NCI-H1417 (cell line): ENCODE measurements around the gene TPRX2.
"Not testable (repeated sequence)": the region's sequence is repeated elsewhere in the genome, so short reads cannot be mapped to it uniquely, and the experiment has no call there.

Source experiments
- DNase-seq, 3 experiments: peaks; one replicate each; lab custom pipeline; 2025; lab: John Stamatoyannopoulos, UW

Gene TPRX2, protein sequence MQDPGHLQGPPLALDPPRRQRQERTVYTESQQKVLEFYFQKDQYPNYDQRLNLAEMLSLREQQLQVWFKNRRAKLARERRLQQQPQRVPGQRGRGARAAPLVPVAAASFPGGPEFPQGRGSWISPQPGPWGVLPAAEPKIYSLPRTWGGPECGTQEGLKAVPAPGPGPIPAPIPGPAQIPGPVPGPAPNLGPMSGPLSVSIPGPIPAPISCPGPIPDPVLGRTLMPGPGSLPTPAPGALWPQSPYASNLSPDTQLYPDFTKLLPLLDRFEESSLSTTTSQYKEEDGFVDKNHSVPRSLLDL

DNA sequence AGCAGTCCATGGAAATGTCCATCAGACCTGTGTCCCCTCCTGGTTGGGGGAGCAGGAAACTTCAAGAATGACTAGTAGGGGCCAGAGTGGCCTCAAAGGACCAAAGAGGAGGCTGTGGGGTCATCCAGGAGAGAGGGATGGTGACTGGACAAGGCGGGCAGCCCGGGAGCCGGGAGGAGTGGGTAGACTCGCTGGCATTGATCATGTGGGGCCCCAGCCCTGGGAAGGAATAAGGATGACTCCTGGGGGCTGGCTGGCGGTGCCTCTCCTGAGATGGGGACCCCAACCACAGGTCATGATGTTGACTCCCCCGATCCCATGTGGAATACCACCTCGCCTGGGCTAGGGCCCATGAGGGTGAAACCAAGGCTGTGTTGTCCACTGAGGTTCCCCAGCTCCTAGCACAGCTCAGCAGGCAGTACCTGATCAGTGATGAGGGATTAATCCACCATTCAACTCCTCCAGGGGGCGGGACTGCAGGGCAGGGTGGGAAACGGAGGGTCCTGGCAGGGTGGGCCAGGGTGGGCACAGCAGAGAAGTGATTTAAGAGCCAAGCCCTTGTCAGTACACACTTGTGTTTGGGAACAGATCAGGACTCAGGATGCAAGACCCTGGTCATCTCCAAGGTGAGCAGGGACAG, at the start of gene TPRX2:
Gene TPRX2, plus strand, starts transcription at position 590 of the 640 bp plus-strand sequence. Its CDS starts 12 bp downstream, at position 602.
- not testable (repeated sequence) for DNase-seq

DNA sequence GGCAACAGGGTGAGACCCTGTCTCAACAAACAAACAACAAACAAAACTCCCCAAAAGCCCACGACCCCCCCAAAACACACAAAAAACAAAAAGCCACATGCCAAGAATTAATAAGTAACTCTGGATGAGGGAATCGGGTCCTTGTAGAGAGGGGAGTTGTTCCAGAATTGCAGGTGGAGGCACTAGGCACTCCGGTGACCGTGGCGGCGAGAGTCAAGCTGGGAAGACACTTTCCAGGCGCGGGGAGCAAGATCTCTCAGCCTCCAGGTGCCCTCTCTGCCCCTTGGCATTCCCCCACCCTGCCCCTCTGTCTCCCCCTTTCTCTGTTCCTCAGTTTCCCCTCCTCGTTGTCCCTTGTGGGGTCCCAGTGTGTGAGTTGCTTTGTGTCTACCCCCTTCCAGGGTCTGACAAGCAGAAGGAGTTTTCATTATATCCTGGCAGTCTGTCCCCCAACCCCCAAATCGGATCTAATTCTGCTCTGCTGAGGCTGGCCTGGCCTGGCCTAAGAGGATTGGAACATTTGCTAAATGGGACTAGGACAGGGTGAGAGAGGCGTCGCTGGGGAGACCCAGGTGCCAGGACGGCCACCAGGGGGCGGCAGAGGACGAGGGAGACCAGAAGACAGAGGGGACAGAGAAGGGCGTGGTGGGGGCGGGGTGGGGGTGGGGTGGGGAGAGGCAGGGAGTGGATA, 45.6 kb upstream of the TPRX2 start:
- DNase-seq: peak; percentile 5 to 49 (median 43)

DNA sequence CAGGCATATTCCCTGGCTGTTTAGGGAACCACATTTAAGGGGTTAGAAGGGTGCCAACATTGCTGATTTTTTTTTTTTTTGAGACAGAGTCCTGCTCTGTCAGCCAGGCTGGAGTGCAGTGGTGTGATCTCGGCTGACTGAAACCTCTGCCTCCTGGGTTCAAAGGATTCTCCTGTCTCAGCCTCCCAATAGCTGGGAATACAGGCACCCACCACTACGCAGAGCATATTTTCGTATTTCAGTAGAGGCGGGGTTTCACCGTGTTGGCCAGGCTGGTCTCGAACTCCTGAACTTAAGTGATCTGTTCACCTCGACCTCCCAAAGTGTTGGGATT, 45.1 kb upstream of the TPRX2 start:
- no peak for DNase-seq

DNA sequence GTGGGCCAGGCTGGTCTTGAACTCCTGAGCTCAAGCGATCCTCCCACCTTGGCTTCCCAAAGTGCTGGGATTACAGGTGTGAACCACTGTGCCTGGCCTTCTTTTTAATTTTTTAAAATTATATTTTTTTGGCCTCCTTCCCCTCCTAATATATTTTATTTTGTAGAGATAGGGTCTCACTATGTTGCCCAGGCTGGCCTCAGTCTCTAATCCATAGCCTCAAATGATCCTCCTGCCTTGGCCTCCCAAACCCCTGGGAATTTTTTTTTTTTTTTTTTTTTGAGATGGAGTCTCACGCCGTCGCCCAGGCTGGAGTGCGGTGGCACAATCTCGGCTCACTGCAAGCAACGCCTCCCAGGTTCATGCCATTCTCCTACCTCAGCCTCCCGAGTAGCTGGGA, 42.8 kb upstream of the TPRX2 start:
- DNase-seq: not testable (repeated sequence)

DNA sequence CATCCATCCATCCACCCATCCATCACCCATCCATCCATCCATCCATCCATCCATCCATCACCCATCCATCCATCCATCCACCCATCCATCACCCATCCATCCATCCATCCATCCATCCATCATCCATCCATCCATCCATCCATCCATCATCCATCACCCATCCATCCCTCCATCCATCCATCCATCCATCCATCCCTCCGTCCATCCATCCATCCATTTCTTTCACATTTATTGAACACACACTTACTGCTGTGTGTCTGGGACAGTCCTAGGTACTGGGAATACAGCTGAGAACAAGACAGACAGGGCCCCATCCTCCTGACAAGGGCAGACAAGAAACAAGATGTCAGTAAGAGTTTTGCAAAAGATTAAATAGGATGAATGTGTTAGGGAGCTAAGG, 40.8 kb upstream of the TPRX2 start:
- DNase-seq: not testable (repeated sequence)

DNA sequence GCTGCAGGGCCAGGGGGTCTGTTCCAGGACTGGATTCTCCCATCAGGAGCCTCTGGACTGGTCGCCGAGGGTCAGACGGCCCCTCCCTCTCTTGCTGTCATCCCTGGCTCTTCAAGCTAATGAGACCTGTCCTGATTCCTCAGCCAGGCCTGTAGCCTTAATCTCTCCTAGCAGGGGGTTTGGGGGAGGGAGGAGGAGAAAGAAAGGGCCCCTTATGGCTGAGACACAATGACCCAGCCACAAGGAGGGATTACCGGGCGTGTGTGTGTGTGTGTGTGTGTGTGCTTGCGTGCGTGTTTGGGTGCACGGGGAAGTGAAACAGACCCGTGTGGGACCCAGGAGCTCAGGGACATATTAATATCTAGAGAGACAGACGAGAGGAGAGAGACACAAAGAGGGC, 39.2 kb upstream of the TPRX2 start:
- no peak for DNase-seq

DNA sequence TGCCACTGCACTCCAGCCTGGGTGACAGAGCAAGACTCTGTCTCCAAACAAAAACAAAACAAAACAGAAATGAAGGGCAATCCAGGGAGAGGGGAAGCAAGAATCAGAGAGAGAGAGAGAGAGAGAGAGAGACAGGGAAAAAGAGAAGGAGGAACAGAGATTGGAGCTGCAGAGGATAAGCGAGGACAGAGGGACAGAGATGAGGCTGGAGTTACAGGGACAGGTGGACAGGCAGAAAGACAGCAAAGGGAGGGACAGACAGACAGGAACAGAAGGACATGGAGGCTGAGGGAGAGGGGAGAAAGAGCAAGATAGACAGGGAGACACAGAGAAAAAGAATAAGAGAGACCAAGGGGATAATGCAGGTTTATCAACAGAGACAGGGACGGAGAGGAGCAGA, 38.6 kb upstream of the TPRX2 start:
- no peak for DNase-seq

DNA sequence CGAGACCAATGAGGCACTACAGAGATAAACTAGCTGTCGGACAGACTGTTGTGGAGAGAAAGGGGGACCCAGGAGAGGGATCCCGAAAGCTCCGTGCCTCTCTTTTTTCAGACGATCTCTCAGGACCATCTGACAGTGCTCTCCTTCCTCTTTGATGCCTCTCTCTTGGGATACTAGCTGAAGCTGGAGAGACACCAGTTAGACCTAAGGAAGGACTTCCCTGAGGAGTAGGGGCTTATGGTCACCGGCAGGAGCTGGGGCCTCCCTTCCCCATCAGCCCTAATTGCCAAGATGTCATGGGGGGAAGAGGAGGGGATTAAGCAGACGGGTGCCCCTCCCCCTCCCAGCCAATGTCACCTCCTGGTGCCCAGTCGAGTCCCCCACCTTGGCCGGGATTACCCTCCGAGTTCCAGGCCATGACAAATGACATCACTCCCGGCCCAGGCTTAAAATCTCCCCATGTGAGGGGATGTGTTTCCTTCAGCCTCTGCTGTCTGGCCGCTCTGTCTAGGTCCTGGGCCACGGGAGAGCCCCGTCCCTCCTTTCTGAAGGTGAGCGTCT, 37.5 kb upstream of the TPRX2 start, which contains the start of gene CRX:
Gene CRX, plus strand, starts transcription at position 478 of the 561 bp plus-strand sequence. CDS start 12,507 bp downstream, outside the sequence.
- DNase-seq: no peak

DNA sequence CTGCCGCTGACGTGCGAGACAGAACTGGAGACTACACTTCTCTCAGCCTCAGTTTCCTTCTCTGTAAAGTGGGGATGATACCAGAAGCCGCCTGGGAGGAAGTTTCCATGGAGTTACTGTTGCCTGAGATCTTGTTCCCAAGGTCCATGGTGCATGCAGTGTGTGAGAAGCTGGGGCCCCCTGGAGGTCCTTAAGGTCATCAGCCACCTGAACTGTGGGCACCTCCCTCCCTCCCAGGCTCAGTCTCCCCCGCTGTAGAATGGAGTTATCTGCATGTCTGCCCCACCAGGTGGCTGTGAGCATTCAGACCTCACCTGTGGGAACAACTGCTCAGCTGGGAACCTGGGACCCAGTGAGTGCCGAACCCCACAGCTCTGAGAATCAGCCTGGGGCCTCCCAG, 34.6 kb upstream of the TPRX2 start:
- no peak for DNase-seq

DNA sequence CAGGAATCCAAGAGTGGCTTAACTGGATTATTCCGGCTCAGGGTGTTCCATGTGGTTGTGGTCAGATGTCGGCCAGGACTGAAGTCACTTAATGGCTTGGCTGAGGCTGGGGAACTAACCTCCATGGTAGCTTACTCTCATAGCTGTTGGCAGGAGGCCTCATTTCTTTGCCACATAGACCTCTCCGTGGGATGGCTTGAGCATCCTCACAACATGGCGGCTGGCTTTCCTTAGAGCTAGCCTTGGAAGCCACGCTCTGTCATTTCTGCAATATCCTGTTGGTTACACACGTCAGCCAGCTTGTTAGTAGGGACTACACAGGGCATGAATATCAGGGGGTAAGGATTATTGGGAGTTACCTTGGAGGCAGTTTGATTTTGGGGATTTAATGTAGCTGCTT, 32.2 kb upstream of the TPRX2 start:
- DNase-seq: no peak

DNA sequence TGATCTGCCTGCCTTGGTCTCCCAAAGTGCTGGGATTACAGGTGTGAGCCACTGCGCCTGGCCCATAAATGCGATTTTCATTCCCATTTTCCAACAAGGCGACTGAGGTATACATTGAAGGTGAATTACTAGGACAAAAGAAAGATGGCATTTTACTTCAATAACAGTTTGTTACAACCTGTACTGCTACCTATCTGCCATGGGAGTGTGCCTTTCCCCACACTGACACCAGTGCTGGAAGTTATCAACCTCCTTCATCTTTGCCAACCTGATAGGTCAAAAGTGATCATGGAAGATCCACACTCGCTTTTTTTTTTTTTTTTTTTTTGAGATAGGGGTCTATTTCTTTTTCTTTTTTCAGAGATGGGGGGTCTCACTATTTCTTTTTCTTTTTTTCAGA, 26.3 kb upstream of the TPRX2 start:
- DNase-seq: no peak

DNA sequence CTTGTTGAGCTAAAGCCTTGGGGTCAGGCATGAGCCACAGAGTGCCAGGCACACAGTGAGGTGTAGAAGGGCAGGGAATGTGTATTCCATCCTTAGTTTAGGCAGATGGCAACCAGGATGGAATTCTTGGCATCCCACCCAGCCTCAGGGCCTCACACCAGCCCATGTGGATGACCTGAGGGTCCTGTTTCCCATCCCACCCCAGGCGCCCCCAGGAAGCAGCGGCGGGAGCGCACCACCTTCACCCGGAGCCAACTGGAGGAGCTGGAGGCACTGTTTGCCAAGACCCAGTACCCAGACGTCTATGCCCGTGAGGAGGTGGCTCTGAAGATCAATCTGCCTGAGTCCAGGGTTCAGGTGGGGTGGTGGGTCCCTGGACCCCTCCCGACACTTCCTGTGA, 23.0 kb upstream of the TPRX2 start:
- no peak for DNase-seq

DNA sequence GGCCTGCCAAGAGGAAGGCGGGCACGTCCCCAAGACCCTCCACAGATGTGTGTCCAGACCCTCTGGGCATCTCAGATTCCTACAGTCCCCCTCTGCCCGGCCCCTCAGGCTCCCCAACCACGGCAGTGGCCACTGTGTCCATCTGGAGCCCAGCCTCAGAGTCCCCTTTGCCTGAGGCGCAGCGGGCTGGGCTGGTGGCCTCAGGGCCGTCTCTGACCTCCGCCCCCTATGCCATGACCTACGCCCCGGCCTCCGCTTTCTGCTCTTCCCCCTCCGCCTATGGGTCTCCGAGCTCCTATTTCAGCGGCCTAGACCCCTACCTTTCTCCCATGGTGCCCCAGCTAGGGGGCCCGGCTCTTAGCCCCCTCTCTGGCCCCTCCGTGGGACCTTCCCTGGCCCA, 19.6 kb upstream of the TPRX2 start:
- DNase-seq: no peak

DNA sequence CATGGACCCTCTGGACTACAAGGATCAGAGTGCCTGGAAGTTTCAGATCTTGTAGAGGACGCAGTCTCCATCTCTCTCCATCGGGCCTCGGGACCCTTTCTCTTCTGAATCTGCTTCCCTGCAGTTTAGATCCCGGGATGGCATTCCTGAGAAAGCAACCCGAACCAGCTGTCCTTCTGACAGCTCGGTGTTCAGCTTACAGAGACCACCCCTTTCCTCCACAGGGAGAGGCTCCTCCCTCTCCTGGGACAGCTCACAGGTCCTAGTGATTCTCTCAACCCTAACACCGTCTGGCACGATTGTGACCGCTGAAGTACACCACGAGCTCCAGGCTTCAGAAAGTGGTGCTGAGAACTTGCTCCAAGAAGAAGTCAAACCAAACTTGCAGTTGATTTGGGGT, 19.1 kb upstream of the TPRX2 start:
- no peak for DNase-seq

DNA sequence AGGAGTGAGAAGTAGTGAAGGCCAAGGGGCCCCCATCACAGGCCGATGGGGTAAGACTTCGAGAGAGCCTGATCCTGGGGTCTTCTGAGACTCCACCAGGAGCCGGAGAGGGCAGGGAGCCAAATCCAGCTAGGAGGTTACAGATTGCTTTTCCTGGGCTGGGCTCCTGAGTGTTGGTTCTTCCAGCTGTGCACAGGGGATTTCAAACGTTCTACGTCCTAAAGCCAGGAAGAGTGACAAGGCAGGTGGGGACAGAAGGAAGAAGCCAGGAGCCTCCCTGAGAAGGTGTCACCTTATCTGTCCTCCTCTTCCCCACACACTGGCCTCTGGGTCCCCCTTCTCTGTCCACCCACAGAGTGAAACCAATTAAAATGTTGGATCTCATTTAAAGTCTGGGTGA, 16.1 kb upstream of the TPRX2 start:
- DNase-seq: no peak

DNA sequence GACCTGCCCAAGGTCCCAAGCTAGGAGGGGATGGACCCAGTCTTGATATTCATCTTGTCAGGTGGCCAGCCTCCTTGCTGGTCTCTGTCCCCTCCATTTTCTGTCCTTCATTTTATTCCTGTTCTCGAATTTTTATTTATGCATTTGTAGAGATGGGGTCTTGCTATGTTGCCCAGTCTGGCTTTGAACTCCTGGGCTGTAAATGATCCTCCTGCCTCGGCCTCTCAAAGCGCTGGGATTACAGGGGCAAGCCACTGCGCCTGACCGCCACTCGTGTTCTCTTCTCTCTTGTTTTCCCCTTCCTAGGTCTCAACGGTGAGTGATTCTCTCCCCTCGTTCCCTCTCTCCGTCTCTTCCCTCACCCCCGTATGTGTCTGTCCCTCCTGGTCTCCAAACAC, 10.6 kb upstream of the TPRX2 start:
- no peak for DNase-seq

DNA sequence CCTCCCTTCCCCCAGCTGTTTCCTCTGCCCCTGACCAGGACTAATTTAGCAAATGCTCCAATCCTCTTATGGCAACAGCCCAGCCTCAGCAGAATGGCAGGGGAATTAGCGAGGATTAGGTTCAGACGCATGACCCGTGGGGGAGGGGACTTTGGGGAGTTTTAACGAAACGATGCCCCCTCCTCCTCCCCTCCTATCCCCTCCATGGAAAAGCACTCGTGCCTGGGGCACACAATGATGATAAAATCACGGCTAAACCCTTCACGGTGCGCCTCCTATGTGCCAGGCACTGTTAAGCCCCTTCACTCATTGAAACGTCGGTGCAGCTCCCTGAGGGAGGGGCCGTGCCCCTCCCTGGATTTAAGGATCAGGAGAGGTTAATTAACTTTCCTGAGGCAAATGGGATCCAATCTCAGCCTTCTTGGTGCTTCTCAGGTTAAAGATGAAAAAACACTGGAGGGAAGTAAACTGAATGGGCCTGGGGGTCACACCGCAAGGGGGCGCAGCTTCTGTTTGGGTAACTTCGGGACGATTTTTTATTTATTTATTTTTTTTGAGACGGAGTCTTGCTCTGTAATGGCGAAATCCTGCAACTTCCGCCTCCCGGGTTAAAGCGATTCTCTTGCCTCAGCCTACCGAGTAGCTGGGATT, 10.1 kb upstream of the TPRX2 start:
- DNase-seq: no peak

DNA sequence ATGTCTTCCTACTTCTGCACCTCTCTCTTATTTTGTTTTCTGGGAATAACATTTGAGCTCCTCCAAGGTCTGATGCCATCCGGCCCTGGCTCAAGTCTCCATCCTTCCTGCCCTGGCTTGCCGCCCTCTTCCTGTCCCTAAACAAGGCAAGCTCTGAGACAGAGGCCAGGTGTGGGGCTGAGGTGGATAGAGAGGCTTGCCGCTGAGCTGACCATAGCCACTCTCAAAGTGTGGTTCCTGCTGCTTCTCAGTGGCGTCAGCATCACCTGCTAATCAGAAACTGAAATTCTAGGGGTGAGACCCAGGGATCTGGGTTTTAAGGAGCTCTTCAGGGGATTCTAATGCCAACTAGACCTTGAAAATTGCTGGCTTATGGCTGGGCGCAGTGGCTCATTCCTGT, 6.0 kb upstream of the TPRX2 start:
- DNase-seq: no peak

DNA sequence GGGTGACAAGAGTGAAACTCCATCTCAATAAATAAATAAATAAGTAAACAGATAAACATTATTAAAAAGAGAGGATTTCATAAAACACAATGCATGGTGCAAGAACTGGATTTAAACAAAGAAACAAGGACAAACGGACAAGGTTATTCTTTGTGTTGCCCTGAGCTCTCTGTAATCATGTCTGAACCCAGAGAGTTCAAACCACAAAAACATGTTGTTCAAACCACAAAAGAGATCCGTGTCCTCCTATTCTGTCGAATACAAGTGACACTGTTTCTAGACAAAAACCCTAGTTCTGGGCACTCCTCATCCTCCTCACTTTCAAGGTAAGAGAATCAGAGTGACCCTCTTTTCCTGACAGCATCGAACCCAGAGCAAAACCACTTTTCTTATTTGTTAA, 4.6 kb upstream of the TPRX2 start:
- no peak for DNase-seq

DNA sequence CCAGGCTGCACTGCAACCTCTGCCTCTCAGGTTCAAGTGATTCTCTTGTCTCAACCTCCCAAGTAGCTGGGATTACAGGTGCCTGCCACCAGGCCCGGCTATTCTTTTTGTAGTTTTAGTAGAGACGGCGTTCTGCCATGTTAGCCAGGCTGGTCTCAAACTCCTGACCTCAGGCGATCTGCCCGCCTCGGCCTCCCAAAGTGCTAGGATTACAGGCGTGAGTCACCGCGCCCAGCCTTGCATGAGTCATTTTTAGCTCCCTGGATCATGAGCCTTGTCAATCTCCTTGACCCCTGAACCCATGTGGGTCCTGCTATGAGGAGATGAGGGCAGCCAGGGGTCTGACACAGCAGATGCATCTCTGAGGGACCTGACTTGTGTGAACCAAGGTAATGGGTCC, 804 bp upstream of the TPRX2 start:
- DNase-seq: not testable (repeated sequence)

DNA sequence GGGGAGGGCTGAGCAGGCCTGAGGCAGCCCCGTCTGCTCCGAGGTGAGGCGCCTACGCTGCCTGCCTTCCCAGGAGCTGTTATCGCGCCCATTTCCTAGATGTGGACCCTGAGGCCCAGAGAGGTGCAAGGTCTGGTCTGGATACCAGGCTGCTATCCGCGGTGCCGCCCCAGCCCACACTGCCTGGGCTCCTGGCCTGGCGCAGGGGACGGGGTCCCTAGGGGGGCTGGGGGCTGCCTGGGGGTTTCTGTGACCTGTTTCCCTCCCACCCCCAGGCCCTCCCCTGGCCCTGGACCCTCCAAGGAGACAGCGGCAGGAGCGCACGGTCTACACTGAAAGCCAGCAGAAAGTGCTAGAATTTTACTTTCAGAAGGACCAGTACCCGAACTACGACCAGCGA, 803 bp downstream of the TPRX2 start:
- not testable (repeated sequence) for DNase-seq

DNA sequence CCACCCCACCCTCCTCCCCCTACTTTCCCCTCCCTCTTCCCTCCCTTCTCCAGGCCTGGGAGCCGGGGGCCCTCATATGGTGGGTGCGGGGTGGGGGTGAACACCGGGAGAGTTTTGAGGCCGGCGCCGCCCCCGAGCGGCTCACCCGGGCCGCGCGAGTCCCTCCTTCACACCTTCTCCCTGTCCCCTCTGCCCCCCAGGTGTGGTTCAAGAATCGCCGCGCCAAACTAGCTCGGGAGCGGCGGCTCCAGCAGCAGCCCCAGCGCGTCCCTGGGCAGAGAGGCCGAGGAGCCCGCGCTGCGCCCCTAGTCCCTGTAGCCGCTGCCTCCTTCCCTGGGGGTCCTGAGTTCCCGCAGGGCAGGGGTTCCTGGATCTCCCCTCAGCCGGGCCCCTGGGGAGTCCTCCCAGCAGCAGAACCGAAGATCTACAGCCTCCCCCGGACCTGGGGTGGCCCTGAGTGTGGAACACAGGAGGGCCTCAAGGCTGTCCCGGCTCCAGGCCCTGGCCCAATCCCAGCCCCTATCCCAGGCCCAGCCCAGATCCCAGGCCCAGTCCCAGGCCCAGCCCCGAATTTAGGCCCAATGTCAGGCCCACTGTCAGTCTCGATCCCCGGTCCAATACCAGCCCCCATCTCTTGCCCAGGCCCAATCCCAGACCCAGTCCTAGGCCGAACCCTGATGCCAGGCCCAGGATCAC, 1.7 kb downstream of the TPRX2 start:
- DNase-seq: no peak
